GM19372 (cell line): Measurements from ENCODE around the gene NUDCD3.
"Not testable (repeated sequence)": the region's sequence is repeated elsewhere in the genome, so short reads cannot be mapped to it uniquely, and the experiment has no call there.

Experiments used
- ATAC-seq: cut with Tn5 transposase; IDR thresholded peaks from one replicate; pipeline ENCODE4 v1.9.1; 2021; ENCODE audit warnings: mild to moderate bottlenecking, low read depth, moderate library complexity; ENCODE audit not compliant: unreplicated experiment

The NUDCD3 gene

DNA sequence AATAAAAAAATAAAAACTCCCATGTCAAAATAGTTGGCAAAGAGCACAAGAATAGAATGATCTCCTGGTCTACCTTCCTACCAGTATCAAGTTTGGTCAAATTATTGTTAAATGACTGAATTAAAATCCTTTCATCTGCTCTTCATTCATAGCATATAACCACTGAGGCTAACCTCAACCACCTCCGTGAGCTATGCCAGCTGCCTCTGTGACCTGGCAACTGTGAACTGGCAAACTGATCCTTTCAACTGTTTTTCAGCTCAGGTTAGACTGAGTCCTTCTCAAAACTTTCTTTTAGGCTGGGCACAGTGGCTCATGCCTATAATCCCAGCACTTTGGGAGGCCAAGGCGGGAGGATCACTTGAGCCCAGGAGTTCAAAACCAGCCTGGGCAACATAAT lies 36.1 kb downstream of the NUDCD3 start:
- ATAC-seq: no peak

DNA sequence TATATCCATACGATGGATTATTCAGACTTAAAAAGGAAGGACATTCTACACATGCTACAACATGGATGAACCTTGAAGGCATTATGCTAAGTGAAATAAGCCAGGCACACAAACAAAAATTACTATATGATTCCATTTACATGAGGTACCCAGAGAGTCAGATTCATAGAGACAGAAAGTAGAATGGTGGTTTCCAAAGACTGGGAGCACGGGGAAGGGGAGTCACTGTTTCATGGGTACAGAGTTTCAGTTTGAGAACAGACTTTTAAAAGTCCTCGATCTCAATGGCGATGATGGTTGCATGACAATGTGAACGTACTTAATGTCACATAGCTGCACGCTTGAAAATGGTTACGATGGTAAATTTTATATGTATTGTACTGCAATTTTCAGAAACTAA lies 39.3 kb downstream of the NUDCD3 start:
- ATAC-seq: no peak

DNA sequence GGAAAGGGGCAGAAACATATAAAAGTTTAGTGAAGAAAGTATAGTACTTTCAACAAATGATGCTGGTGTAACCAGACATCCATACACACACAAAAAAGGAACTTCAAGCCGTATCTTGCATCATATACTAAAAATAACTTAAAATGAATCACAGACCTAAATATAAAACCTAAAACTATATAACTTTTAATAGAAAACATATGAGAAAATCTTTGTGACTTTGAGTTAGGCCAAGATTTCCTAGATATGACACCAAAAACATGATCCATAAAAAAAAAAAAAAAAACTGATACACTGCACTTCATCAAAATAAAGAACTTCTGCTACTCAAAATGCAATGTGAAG lies 40.9 kb downstream of the NUDCD3 start:
- no peak for ATAC-seq

DNA sequence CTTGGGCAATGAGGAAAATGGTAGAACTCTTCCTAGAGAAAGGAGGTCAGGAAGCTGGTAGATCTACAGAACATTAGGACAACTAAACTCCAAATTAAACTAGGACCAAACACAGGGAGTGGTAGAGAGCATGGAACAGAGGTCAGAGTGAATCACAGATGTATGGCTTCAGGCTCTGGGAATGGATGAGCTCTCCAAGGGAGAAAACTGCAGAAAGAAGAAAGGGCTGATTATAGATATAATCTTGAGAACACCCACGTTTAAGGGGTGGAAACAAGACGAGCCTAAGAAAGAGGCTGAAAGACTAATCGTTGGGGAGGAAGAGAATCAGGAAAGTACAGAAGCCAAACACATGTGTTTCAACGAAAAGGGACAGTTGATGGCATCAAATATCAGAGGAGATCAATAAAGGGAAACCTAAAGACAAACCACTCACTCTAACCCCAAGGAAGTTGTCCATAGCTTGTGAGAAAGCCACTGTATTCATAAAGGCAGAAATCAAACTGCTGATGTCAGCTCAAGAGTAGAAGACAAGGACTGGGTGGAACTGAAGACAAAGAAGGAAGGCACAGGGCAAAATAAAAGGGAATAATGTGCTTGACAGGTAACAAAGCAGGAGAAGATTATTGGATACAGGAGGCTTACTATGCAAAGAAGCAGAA lies 41.4 kb downstream of the NUDCD3 start:
- ATAC-seq: no peak

DNA sequence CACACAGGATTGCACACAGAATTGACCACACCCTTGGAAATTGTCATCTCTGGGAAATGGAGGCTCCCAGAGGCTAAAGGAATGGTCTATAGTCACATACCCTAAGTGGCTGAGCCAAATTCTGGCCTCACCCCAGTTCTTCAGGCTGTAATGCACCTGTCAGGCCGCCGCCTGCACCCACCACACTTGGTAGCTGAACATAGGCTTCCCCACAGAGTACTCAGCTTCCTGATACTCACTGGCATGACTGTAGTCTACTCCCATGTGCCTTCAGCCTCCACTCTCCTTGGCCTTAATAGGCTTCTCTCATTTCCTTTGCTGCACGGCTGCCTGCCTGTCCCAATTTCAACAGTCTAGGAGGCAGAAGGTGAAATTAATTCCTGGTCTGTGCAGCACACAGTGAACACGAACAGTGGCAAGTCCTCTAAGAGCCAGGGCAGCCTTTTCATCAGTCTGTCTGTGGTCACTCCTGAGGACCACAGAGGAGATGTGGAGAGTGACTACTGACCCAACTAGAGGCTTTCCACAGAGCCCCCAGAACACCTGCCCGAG lies 42.5 kb downstream of the NUDCD3 start:
- ATAC-seq: no peak

DNA sequence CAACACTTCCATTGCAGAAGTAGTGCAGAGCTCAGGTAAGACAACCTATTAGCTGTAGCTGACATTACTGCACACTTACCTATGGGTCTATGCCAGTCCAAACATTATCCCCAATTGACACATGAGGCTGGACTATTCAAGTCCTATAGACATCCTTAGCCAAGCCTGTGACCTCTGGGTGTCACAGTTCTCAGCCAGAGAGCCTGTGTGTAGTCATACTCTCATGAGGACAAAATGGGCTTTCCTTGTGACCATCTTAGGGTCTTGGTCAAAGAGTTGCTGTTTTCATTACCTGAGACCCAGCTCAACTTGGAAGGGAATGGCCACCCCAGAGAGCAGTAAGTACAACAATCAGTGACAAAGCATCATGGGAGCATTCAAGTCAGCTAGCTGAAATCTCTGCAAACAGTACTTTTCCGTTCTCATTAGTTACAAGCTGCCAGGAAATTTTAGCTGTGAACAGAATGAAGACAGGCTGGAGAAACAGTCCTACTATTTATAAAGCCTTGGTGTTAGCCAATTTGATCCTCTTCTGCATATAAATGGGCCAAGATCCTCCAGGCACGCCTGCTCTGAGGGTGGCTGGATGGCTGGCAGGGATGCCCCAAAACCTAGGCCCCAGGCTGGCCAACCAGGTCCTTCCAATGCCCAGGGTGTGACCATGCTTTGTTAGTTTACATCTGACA lies 44.3 kb downstream of the NUDCD3 start:
- no peak for ATAC-seq

DNA sequence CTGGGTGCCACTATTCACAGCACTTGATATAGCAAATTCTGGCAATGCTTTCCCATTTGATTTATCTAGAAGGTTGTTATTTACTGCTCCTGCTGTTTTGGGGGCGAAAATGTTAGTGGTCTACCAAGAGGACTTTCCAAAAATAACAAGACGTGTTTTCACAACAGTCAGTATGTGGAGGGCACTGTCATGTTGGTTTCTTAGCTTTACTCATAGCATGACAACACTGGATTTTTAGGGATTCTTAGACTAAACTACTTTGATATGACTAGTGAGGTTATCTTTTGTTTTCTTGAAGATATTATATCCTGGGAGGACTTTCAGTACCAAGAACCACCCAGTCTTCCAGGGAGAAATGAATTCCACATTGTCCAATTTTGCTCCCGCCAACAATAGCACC lies 49.4 kb downstream of the NUDCD3 start:
- no peak for ATAC-seq

DNA sequence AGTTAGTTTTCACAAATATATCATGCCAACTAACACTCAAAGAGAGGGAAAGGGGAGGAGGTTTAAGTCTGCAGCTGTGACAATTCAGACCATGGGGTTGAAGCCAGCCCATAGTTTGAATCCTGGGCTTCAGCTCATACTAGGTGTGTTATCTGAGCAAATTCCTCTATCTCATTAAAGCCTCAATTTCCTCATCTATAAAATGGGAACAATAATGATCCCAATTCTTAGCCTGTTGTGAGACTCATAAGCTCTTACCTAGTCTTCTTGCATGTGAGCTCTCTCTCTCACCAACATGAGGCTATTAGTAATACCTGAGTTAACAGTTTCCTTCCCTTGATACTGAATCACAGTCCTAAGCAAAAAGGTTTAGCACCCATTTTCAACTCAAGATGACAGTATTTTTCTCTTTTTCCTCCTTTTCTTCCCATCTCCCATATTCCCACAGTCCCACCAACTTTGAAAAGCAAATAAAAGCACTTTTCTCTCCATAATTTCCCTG lies 49.8 kb downstream of the NUDCD3 start:
- no peak for ATAC-seq

DNA sequence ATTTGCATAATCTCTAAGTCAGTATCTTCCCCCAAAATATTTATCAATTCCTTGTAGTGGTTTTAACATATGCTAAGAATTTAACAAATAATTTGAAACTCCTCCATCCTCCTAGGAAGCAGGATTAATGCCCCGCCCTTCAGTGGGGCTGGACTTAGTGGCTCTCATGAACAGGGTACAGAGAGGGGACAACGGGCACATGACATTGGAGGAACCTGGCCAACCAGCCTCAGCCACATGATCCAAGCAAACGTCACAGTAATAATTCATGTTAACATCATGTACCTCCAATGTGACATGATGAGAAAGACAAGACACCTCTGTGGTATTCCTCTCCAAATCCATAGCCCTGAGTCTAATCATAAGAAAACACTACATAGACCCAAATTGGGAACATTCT lies 50.5 kb downstream of the NUDCD3 start:
- ATAC-seq: no peak

DNA sequence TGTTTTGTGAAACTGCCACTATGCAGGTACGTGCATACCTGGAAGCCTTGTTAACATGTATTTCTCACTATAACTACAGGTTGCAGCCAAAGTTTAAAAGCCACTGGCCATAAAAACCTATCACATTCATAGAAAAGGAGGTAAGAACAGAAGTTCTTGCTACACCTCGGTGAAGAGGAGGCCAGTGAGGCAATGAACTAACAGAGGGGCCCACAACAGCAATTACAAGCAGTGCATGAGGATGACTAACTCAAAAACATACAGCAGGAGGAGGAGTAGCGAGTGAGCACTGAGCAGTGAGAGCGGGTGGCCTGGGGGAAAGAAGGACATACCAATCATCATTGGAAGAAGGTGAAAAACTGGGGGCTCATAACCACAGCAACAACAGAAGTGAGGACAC lies 51.6 kb downstream of the NUDCD3 start:
- no peak for ATAC-seq

DNA sequence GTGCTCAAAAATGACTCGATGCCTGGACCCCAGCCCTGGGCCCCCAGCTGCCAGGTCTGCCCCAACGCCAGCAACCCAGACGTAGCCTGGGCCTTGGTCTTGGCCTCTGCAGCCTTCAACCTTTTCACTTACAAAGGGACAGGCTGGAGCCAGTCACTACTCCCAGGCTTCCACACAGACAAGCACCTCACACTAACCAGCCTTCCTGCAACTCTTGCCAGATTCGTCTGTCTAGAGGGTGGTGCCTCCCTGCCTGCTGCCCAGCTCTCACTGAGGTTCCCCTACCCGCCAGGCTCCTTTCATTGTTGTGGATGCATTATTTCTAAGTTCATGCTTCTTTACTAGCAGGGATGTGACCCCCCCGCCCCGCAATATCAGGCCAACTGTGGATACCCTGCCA lies 56.3 kb downstream of the NUDCD3 start:
- no peak for ATAC-seq

DNA sequence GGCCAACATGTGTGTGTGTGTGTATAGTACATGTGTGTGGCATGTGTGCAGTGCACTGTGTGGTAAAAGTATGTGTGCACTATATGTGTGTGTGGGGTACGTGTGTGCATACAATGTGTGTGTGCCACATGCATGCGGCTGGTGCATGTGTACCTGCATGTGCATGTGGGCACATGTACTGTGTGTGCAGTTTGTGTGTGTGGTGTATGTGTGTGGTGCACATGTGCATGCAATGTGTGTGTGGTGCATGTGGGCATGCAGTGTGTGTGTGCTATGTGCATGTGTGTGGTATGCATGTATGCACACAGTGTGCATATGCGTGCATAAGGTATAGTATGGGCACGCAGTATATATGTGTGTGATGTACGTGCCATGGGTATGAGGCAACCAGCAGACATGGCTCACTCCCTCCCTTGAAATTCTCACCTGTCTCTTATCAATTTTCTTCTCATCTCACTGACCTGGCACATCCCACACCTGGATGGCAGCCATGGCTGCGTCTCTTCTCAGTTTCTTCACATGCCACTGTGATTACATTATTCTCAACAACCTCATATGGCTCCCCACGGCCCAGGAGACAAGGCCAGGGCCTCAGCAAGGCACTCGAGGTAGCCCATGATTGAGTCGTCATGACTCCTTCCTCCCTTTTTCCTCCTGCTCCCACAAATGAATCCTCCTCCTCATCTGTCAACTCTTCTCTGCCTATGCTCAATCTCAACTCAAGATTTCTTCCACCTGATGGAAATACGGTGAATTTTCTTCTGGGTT lies 57.0 kb downstream of the NUDCD3 start:
- ATAC-seq: no peak

DNA sequence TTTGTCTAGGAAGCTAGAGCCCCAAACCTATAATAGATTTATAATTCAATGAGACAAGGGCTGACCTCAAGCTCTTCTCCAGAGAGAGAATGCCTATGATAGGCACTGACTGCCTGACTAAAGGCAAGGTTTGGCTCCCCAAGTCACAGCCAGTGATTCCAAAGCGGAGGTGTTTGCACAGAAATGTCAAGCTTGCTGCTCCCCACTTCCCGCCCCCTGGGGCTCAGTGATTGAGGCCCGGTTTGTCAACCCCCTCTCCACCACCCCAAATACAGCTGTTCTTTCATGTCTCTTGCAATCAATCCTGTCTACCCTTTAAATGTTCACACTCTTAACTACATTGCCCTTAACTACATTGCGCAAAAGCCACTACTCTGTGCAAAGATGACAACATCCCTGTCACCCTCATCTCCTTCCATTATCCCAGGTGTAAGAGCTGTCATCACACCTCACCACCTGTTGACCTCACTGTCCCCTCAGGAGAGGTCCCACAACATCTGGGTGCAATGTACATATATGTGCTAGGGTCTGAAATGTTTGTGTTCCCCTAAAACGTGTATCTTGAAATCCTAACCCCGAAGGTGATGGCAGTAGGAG lies 58.0 kb downstream of the NUDCD3 start:
- ATAC-seq: no peak

DNA sequence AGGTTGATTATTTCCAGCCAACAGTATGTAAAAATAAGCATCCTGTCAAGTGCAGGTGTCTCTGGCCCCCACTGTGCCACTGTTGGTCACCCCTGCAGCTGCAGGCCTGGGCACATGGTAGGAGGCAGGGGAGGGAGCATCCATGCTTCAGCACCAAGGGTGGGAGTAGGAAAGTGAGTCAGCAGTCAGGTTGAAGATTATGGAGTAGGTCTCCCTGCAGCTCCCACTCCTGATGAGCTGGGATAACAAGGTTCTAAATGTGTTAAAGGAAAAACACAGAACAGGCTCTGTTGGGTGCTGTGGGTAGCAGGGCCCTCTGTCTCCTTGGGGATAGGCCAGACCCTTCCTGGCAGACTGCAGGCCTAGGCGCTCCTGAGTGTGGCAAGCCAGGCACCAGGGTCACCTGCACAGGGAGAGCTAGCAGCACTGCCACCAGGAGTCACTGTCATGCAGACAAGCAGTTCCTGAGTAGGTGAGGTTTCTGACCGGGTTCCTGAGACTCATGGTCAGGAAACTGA lies 59.3 kb downstream of the NUDCD3 start:
- no peak for ATAC-seq

DNA sequence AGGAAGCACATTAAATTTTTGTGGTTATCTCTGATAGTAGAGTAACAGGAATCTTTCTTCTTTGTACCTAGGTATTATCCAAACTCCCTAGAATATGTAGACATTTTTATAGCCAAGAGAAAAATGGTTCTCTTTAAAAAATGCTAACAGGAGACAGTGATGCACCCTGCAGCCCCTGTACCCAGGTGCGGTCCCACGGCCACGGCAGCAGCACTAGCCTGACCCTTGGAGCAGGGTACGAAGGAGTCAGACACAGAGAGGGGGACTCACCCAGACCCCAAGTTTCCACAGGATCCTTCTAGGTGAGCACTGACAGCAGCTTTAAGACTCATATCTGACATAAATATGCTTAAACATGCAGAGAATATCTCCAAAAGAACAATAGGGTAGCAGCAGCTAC lies 60.4 kb downstream of the NUDCD3 start:
- no peak for ATAC-seq

DNA sequence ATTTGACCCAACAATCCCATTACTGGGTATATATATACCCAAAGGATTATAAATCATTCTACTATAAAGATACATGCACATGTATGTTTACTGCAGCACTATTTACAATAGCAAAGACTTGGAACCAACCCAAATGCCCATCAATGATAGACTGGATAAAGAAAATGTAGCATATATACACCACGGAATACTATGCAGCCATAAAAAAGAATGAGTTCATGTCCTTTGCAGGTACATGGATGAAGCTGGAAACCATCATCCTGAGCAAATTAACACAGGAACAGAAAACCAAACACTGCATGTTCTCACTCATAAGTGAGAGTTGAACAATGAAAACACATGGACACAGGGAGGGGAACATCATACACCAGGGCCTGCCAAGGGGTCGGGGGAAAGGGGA lies 65.7 kb downstream of the NUDCD3 start:
- not testable (repeated sequence) for ATAC-seq

DNA sequence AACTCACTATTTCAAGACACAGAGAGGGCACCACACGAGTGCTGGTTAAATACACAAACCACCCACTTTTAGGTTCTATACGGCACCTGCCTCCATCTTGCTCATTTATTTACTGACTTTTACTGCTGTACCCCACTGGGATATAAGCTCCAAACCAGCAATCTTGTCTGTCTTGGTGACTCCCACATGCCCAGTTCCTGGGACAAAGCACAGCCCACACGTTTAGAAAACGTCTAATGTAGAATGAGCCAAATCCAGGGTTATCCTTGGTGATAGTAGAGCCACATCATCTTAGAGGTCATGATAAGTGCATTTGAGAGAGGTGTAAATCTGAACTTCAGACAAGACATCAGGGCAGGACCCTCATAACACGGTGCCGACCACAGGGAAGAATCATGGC lies 73.5 kb downstream of the NUDCD3 start:
- ATAC-seq: no peak

DNA sequence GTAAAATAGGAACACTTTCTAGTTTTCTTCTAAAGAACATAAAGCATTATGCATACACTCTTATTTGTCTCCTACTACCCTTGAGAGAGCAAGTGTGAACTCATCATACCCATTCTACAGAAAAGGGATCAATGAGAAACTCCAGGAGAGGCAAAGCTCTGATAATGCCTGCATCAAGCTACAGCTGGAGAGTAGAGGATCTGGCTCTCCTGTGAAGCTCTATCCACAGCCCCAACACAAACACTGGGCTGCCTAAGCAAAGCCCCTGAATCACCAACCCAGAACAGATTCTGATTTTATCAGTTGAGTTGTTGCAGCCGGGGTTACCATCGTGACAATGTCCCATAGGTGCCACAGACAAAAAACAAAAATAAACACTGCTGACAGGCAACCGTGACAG lies 74.9 kb downstream of the NUDCD3 start:
- no peak for ATAC-seq

DNA sequence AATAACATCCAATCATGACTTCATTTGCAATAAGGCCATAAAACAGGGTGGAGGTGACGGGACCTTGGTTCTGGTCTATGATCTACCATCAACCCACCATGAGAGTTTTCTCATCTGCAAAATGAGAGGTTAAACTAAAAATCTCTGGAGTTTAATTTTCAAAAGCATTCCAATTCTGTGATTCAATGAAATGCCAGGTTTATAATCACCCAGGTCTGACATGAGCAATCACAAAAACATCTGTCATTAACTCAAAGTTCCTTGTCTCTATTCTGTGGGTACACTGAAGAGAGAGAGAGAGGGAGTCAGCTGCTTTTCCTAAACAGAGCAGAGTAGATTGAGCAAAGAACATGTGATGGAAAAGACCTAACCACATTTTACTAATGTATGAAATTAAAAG lies 75.4 kb downstream of the NUDCD3 start:
- ATAC-seq: no peak

DNA sequence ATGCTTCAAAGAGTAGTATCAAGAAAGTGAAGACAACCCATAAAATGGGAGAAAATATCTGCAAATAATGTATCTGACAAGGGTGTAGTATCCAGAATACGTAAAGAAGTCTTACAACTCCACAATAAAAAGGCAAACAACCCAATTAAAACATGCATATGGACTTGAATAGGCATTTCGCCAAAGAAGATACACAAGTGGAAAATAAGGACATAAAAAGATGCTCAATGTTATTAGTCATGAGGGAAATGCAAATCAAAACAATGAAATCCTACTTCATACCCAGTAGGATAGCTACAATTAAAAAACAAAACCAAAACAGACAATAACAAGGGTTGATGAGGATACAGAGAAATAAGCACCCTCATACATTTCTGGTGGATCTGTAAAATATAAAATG lies 79.2 kb downstream of the NUDCD3 start:
- ATAC-seq: no peak

DNA sequence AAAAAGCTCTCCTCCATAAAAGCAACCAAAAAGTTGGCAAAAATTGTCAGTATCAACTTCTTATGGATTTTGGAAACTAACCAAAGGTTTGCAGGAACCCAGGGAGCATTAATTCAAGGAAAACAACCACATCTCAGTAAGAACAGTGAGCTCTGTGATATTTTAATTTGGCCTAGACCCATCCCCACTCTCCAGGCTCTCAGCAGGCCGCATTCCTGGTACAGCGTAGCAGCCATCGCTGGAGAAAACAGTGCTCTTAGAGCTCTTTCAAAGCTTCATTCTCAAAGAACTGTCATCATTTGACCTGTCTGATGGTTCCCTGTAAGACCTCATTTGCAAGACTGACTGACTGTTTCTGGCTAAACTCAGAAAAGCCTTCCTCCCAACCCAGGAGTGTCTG lies 81.9 kb downstream of the NUDCD3 start:
- ATAC-seq: no peak
